Activated naive CD8-positive, alpha-beta T cell treated with anti-CD3 and anti-CD28 coated beads, Interleukin-2, amount 50 U/mL, for 16 hours (primary cell): ENCODE results near the gene HSD11B1L.

Experiments used
- DNase-seq: peaks from one replicate; pipeline ENCODE4 v3.0.0-alpha.2; 2020; ENCODE audit warnings: low read depth, low spot score

HSD11B1L gene

GRCh38 chr19:5680437-5681368 is at the start of gene HSD11B1L, which contains the start of gene MICOS13:
TSS of gene HSD11B1L (plus strand) at chr19:5681027. CDS start at chr19:5684833, 3,806 bp downstream.
TSS of gene MICOS13 (minus strand) at chr19:5680516. CDS start at chr19:5680486, 30 bp downstream.
- DNase-seq, result peak; percentile 95

- DNase-seq, result no peak
Observed at GRCh38 chr19:5631567-5632240, 49.1 kb upstream of the HSD11B1L start.

DNA sequence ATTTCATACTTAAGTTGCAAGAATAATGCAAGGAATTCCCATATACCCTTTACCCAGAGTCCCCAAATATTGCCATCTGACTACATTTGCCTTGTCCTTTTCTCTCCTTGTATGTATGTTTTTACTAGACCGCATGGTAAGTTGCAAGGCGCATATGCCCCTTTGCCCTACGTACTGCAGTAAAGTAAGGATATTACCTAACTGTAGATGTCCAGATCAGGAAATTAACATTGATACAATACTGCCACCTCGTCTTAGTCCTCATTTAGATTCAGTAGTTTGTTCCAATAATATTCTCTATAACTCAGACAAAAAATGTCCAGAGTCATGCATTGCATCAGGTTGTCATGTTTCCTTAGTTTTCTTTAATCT is 48.6 kb upstream of the HSD11B1L start:
- DNase-seq, result no peak

GRCh38 chr19:5632657-5633056 is 48.2 kb upstream of the HSD11B1L start:
- DNase-seq, result no peak

- DNase-seq, result no peak
Observed at GRCh38 chr19:5635427-5635826, 45.4 kb upstream of the HSD11B1L start.

DNA sequence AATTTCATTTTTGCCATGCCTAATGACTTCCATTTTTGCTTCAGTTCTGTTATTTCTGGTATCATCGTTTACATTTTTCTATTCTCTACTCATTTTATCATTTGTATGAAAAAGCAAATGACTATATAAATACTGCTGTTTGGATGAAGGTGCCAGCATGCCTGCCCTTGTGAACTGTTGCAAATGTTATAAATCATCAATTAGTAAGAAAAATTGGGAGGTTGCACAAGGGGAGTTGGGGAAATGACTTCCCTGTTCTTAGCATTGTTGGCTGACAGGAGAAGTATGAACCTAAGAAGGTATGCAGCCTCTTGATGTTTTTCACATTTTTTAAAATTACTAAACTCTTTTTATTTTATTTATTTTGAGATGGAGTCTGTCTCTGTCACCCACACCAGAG is 42.9 kb upstream of the HSD11B1L start:
- DNase-seq, result no peak

GRCh38 chr19:5641171-5641570 is 39.7 kb upstream of the HSD11B1L start:
- DNase-seq, result no peak

DNA sequence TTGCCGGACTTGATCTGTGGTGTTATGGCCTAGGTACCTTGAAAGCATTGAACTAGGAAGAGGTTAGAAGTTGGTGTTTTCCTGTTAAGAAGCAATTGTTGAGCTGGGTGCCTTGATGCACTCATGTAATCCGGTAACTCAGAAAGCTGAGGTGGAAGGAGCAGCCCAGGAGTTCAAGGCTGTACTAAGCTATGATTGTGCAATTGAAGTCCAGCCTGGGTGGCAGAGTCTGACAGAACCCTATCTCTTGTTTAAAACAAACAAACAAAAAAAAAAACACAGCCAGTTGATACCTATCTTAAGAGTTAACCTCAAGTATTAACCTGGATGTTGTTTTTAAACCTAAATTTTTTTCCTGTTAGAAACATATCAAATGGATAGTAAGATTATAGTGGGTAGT is 38.6 kb upstream of the HSD11B1L start:
- DNase-seq, result no peak

GRCh38 chr19:5643060-5643459 is 37.8 kb upstream of the HSD11B1L start:
- DNase-seq, result no peak

GRCh38 chr19:5644037-5644436 is 36.8 kb upstream of the HSD11B1L start:
- DNase-seq, result no peak

DNA sequence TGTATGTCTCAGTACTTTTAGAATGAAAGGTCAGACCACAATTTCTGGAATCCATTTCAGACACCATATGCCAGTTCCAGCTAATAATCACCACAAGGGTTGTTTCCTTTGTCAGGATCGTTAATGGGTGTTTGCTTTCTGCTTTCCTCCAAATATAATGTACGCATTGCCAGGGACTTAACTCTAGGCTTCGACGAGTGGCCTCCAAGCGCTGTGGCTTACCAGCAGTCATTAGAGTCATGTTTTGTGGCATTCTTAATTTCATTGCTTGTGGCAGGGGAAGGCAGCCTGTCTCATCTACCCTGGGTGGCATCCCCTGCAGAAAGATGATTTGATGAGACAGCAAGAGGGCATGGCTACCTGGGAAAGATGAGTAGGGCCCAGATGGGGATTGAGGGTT is 35.4 kb upstream of the HSD11B1L start:
- no peak for DNase-seq

DNA sequence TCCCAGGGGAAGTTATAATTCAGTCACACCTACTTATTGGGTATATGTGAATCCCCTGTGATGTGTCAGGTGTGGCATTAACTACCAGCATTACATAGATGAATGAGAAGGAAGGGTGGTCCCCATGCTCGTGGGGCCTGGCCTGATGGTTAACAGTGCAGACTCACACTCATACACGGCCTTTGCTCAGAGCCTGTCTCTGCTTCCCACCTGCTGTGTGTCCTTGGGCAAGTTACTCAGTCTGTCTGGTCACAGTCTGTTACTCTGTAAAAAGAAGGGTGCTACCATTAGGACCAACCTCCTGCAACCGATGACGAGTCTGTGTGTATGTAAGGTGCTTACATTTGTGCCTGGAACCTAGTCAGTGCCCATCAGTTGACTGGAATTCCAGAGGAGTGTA is 34.1 kb upstream of the HSD11B1L start:
- no peak for DNase-seq

- DNase-seq, result no peak
Observed at GRCh38 chr19:5648464-5648863, 32.4 kb upstream of the HSD11B1L start.

DNA sequence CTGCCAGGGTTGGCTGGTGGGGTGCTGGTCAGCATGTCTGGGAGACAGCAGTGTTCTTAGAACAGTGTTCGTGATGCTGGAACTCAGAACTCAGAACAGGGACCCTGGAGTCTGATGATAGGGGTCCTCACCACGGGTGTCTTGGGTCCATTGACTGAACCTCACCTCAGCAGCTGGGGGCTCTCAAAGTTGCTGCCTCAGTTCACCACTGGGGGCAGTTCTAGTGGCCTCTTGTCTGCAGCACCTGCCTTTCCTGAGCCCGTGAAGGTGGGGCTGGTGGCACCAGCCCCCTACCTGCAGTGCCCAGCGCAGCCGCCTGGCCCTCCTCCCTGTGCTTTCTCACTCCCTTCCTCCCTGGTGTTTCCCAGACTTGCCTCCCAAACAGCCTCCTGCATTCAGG is 29.5 kb upstream of the HSD11B1L start:
- no peak for DNase-seq

- no peak for DNase-seq
Observed at GRCh38 chr19:5652261-5652660, 28.6 kb upstream of the HSD11B1L start.

- DNase-seq, result no peak
Observed at GRCh38 chr19:5654931-5655330, 25.9 kb upstream of the HSD11B1L start.

DNA sequence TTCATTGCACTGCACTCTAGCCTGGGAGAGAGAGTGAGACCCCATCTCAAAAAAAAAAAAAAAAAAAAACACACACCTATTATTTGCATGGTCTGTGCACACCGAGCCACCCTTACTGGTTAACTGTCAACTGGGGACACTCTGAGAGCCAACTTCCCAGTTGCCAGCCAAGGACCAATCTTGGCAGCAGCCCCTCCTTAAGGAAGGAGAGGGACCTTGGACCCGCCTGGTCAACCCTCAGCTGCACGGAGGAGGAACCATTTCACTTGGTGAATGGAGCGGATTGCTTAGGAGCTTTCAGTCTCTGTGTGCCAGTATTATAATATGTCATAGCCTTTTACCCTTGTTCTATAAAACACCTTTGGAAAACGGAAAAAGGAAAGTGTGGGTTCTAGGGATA is 25.4 kb upstream of the HSD11B1L start:
- DNase-seq, result no peak

- no peak for DNase-seq
Observed at GRCh38 chr19:5661483-5661882, 19.3 kb upstream of the HSD11B1L start.

DNA sequence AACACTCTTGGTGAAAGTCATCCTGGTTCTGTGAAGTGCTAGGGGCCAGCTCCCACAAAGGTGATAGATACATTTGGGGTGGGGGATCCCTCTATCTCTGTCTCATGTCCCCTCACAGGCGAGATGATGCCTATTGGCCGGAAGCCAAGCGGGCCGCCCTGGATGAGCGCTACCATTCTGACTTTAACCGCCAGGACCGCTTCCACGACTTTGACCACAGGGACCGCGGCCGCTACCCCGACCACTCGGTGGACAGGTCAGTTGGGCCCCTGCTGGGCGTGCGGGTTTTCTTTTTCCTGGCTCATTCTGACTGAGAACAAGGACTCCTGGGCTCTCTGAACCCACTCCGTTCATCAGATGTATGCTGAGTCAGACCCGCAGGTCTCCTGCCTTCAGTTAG is 16.9 kb upstream of the HSD11B1L start:
- DNase-seq, result no peak

GRCh38 chr19:5664515-5664914 is 16.3 kb upstream of the HSD11B1L start:
- no peak for DNase-seq

DNA sequence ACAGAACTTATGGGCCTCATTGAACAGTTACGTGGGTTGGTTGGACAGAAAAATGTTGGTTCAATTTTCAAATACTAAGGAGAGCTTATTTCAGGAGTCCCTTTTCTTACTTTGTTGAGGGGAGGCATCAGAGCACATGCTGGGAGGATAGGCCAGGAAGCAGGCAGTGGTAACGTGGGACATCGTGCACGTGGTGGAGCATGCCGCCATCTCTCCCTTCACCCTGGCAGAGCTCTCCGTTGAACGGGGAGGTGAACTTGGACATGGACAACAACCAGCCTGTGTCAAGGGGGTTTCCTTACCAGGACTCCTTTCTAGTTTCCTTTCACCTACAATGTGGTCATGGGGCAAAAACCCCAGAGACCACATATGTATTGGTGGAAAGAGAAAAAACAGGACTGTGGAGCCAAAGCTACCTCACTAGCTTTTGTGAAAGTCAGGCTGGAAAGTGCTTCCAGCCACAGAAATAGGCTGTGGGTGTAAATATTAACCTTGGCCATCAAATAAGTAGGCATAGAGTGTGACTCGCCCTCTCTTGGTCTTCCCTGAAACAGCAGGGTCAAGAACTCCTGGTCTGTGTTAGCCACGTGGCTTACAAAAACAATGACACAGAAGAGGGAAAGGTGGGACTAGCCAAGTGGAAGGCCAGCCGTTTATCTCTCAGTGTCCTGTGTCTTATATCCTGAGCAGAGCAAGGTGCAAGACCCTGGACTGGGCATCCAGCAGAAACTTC is 14.9 kb upstream of the HSD11B1L start:
- DNase-seq, result no peak

DNA sequence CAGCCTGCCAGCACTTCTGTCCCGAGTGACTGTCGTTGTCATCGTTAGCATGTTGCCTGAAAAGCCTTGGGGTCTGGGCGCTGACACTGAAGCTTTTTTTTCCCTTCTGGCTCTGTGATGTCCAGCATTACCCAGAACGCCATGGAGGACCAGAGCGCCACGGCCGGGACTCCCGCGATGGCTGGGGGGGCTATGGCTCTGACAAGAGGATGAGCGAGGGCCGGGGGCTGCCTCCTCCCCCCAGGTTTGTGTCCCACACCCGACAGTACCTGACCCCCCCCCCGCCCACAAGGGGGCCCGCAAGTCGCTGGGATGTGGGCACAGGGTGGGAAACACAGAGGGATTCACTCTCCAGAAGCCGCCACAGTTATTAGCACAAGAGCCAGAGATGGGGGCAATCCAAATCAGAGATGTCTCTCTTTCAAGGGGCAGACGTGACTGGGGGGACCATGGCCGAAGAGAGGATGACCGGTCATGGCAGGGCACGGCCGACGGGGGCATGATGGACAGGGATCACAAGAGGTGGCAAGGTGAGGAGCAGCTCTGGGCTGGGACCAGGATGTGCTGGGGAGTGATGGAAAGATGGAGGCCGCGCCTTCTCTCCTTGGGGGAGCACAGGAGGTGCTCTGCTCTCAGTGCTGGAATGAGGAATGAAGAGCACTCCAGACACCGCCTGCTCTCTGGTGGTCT is 13.8 kb upstream of the HSD11B1L start:
- DNase-seq, result no peak
